ENCODE data around the gene PAPSS1. TPM values are rescaled to one million over a fixed set of nuclear protein-coding genes. Genes with fewer than 3 reads are reported as not detected.

PAPSS1 gene
- polyA plus RNA-seq, 1 donor from 2014 or later = 216 TPM

- Histone ChIP-seq H2AFZ (ENCODE audit: low read depth, low read length) (no peak overlapping the region), H3F3A (ENCODE audit: insufficient read depth, low read length, poor library complexity, severe bottlenecking) (no peaks in the 10 kb centered on the region), H3K27me3 (ENCODE audit: insufficient read depth, low read depth, low read length) (no peaks in the 10 kb centered on the region), H4K20me1 (ENCODE audit: insufficient read depth) (no peaks in the 10 kb centered on the region), H3K79me2 (replicated peaks; ENCODE audit: insufficient read depth, low read length) (no peaks in the 10 kb centered on the region), H3K9ac (ENCODE audit: low read length) (no peak overlapping the region), H3K9me2 (ENCODE audit: insufficient read depth, low read length) (no peaks in the 10 kb centered on the region), H3K36me3 (ENCODE audit: insufficient read depth, low read length) (no peaks in the 10 kb centered on the region), H3K9me3 (ENCODE audit: low read length) (no peaks in the 10 kb centered on the region), H3K27ac (ENCODE audit: low read length) (no peak overlapping the region), H3K4me2 (ENCODE audit: low read length) (no peak overlapping the region), H3K4me3 (ENCODE audit: low read length) (no peak overlapping the region)
- TF ChIP-seq MXI1 (conservative IDR thresholded peaks at IDR 0.05; ENCODE audit: poor library complexity, severe bottlenecking) = no peak
Observed at GRCh38 chr4:107742196-107742595, 22.2 kb upstream of the PAPSS1 start.

- Histone ChIP-seq H3K79me2 (replicated peaks; ENCODE audit: insufficient read depth, low read length) (no peaks in the 10 kb centered on the region), H3F3A (ENCODE audit: insufficient read depth, low read length, poor library complexity, severe bottlenecking) (no peaks in the 10 kb centered on the region), H3K9ac (ENCODE audit: low read length) (no peak overlapping the region), H3K9me3 (ENCODE audit: low read length) (no peaks in the 10 kb centered on the region), H4K20me1 (ENCODE audit: insufficient read depth) (no peaks in the 10 kb centered on the region), H3K27me3 (ENCODE audit: insufficient read depth, low read depth, low read length) (no peaks in the 10 kb centered on the region), H3K36me3 (ENCODE audit: insufficient read depth, low read length) (no peaks in the 10 kb centered on the region), H3K27ac (ENCODE audit: low read length) (no peak overlapping the region), H3K9me2 (ENCODE audit: insufficient read depth, low read length) (no peaks in the 10 kb centered on the region), H3K4me3 (ENCODE audit: low read length) (no peak overlapping the region), H2AFZ (ENCODE audit: low read depth, low read length) (no peak overlapping the region), H3K4me2 (ENCODE audit: low read length) (no peak overlapping the region)
- TF ChIP-seq MXI1 (conservative IDR thresholded peaks at IDR 0.05; ENCODE audit: poor library complexity, severe bottlenecking) (no peak), EZH2 (IDR thresholded peaks at IDR 0.05; ENCODE audit: borderline replicate concordance, insufficient read depth, low read length, poor library complexity, severe bottlenecking) (no peak), REST (IDR thresholded peaks at IDR 0.05; ENCODE audit: borderline replicate concordance) (no peak), CTCF (IDR thresholded peaks at IDR 0.05; ENCODE audit: poor library complexity, severe bottlenecking) (no peak), POLR2AphosphoS5 (IDR thresholded peaks at IDR 0.05) (no peak), RAD21 (conservative IDR thresholded peaks at IDR 0.05) (no peak), EP300 (conservative IDR thresholded peaks at IDR 0.05; ENCODE audit: poor library complexity, severe bottlenecking) (no peak), SMC3 (conservative IDR thresholded peaks at IDR 0.05; ENCODE audit: poor library complexity) (no peak), TAF1 (IDR thresholded peaks at IDR 0.05; ENCODE audit: low read depth) (no peak)
Observed at GRCh38 chr4:107740950-107741701, 21.1 kb upstream of the PAPSS1 start.

Data from neural cell (in vitro differentiated cells).